ENCODE results near the gene LONP1.

LONP1 gene

DNA sequence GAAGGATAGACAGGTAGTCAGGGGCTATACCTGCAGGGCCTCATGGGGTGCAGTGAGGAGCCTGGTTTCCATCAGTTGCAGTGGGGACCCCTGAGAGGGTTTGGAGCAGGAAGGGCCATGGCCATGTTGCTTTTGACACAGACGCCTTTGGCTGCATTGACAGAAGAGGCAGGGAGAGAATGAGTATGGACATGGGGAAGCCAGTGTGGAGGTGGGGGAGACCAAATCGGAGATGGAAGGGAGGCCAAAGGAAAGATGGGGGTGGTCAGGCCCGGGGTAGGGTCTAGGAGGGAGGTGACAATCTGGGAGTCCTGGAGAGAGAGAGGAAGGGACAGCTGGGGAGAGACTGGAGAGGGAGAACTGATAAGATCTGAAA lies 37.9 kb downstream of the LONP1 start:
- no peak for TF ChIP-seq CTCF (conservative IDR thresholded peaks at IDR 0.05; ENCODE audit: low read depth, low read length)
- H2AFZ ChIP-seq (ENCODE audit: low read depth), result no peak overlapping the region
- H3K27me3 ChIP-seq (ENCODE audit: insufficient read depth, low read depth), result peaks cover 3% of the 10 kb centered on the region; the same call in 1 of the 2 replicates
- no peaks in the 10 kb centered on the region for H3K79me2 ChIP-seq (ENCODE audit: insufficient read depth, low read depth)
- no peaks in the 10 kb centered on the region for H3K36me3 ChIP-seq (ENCODE audit: insufficient read depth)
- no peak overlapping the region for H3K4me3 ChIP-seq (IDR thresholded peaks at IDR 0.05; ENCODE audit: insufficient read depth, low read depth, low read length)
- no peak overlapping the region for H3K9ac ChIP-seq
- no peaks in the 10 kb centered on the region for H4K20me1 ChIP-seq (ENCODE audit: insufficient read depth)
- H3K27ac ChIP-seq, result no peak overlapping the region
- H3K4me2 ChIP-seq, result no peak overlapping the region
- H3K4me1 ChIP-seq (ENCODE audit: low read depth, poor library complexity, severe bottlenecking), result peaks cover 12% of the 10 kb centered on the region

GRCh38 chr19:5681391-5682106 lies 38.4 kb downstream of the LONP1 start:
- no peak overlapping the region for H3K27ac ChIP-seq
- H3K4me1 ChIP-seq (ENCODE audit: low read depth, poor library complexity, severe bottlenecking), result peaks cover 12% of the 10 kb centered on the region
- no peaks in the 10 kb centered on the region for H3K79me2 ChIP-seq (ENCODE audit: insufficient read depth, low read depth)
- H4K20me1 ChIP-seq (ENCODE audit: insufficient read depth), result no peaks in the 10 kb centered on the region
- peaks cover 3% of the 10 kb centered on the region; the same call in 1 of the 2 replicates for H3K27me3 ChIP-seq (ENCODE audit: insufficient read depth, low read depth)
- H3K4me2 ChIP-seq, result peak overlapping the region; percentile 89; the same call in 1 of the 2 replicates
- no peak overlapping the region for H3K9ac ChIP-seq
- no peak for TF ChIP-seq CTCF (conservative IDR thresholded peaks at IDR 0.05; ENCODE audit: low read depth, low read length)
- no peak overlapping the region for H3K4me3 ChIP-seq (IDR thresholded peaks at IDR 0.05; ENCODE audit: insufficient read depth, low read depth, low read length)
- no peaks in the 10 kb centered on the region for H3K36me3 ChIP-seq (ENCODE audit: insufficient read depth)
- H2AFZ ChIP-seq (ENCODE audit: low read depth), result peak overlapping the region; percentile 95; the same call in 1 of the 2 replicates

DNA sequence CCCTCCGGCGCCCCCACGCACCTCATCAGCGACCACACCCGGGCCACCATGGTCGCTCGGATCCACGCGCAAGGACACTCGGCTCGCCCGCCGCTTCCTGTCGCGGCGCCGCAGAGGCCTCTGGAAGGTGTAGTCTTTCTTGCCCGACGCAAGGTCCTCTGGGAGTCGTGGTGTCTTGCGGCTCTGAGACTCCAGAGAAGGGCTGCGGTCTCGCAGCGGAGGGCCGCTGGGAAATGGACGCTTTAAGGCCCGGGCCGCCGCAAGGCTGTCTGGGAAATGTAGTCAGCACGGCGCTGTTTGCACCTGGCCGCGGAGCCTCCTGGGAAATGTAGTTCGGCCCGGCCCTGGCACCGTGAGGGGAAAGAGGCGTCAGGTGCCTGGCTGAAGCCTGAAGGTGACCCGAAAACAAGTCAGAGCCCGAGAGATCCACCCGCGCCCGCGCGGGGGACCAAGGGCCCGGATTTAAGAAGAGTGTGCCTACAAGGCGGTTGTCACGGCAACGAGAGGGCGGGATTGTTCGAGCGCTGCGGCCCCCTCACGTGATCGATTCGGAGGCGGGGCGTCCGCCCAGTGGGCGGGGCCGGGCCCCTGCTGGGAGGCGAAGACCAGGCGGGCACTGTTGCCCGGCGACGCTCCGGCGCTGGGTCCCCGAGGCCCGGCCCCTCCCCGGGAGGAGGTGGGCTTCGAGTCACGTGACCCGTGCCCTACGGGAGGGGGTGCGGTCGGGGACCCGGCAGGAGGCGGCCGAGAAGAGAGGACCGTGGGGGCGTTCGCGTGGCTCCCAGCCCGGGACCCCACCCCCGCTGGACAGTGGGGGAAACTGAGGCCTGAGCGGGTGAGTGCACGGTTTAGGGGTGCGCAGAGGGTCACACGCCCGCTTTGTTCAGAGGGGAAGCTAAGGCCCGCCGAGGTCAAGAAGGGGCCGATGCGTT lies 39.2 kb downstream of the LONP1 start, which contains the start of the genes HSD11B1L and MICOS13:
TSS of gene HSD11B1L (plus strand) at position 591 of the 932 bp plus-strand sequence. CDS start 3,806 bp downstream, outside the sequence.
TSS of gene MICOS13 (minus strand) at position 80 of the 932 bp plus-strand sequence. CDS start at position 50, 30 bp downstream.
- H3K4me3 ChIP-seq (IDR thresholded peaks at IDR 0.05; ENCODE audit: insufficient read depth, low read depth, low read length), result peak within 1 kb of the TSS; percentile 40
- H3K27me3 ChIP-seq (ENCODE audit: insufficient read depth, low read depth), result peaks cover 3% of the 10 kb centered on the region; the same call in 1 of the 2 replicates
- no peak for TF ChIP-seq CTCF (conservative IDR thresholded peaks at IDR 0.05; ENCODE audit: low read depth, low read length)
- H3K36me3 ChIP-seq (ENCODE audit: insufficient read depth), result no peaks in the 10 kb centered on the region
- H3K27ac ChIP-seq, result peak within 1 kb of the TSS; percentile 83
- H3K9ac ChIP-seq, result peak within 1 kb of the TSS; percentile 92
- H2AFZ ChIP-seq (ENCODE audit: low read depth), result peak within 1 kb of the TSS; percentile 95
- H3K4me1 ChIP-seq (ENCODE audit: low read depth, poor library complexity, severe bottlenecking), result peaks cover 4% of the 10 kb centered on the region
- H3K79me2 ChIP-seq (ENCODE audit: insufficient read depth, low read depth), result no peaks in the 10 kb centered on the region
- H3K4me2 ChIP-seq, result peak within 1 kb of the TSS; percentile 89
- no peaks in the 10 kb centered on the region for H4K20me1 ChIP-seq (ENCODE audit: insufficient read depth)

GRCh38 chr19:5680084-5680436 lies 39.9 kb downstream of the LONP1 start:
- Histone ChIP-seq H3K36me3 (ENCODE audit: insufficient read depth) (no peaks in the 10 kb centered on the region), H2AFZ (ENCODE audit: low read depth) (peak overlapping the region; percentile 95), H3K9ac (peak overlapping the region; percentile 92), H3K4me2 (peak overlapping the region; percentile 89), H3K27ac (peak overlapping the region; percentile 83), H3K27me3 (ENCODE audit: insufficient read depth, low read depth) (peaks cover 3% of the 10 kb centered on the region; the same call in 1 of the 2 replicates), H3K4me1 (ENCODE audit: low read depth, poor library complexity, severe bottlenecking) (peaks cover 4% of the 10 kb centered on the region), H4K20me1 (ENCODE audit: insufficient read depth) (no peaks in the 10 kb centered on the region), H3K79me2 (ENCODE audit: insufficient read depth, low read depth) (no peaks in the 10 kb centered on the region), H3K4me3 (IDR thresholded peaks at IDR 0.05; ENCODE audit: insufficient read depth, low read depth, low read length) (peak overlapping the region; percentile 40)
- no peak for TF ChIP-seq CTCF (conservative IDR thresholded peaks at IDR 0.05; ENCODE audit: low read depth, low read length)
